B cell (primary cell): Measurements from ENCODE around the gene MPND. TPM values are rescaled to one million over a fixed set of nuclear protein-coding genes. Genes with fewer than 3 reads are reported as not detected.

Source experiments
- ATAC-seq: fragments of 200-7000 bp; cut with Tn5 transposase; one replicate; pipeline ENCODE4 v1.10.0; 2021; ENCODE audit warnings: low read depth, mild to moderate bottlenecking, moderate number of reproducible peaks, moderate library complexity
- CTCF ChIA-PET: fragments of 350-600 bp; sonication (Branson Sonifier 250); formaldehyde crosslinking; loops from one replicate; lab custom pipeline; 2021; ENCODE audit warnings: antibody characterized with exemption, inconsistent platforms; lab: Charles Lee
- POLR2A ChIA-PET: fragments of 350-600 bp; sonication (Branson Sonifier 250); formaldehyde crosslinking; loops from one replicate; lab custom pipeline; 2021; ENCODE audit warnings: antibody characterized with exemption; lab: Charles Lee
- DNase-seq: peaks from one replicate; pipeline ENCODE4 v3.0.0; 2013
- H2AFZ ChIP-seq: 2 replicates; pipeline ENCODE4 v1.6.1; 2012; ENCODE audit warnings: mild to moderate bottlenecking, low read depth, low read length; ENCODE audit not compliant: insufficient read depth, poor library complexity, severe bottlenecking
- H3K27ac ChIP-seq, 2 donors: 1 replicate in 1 of 2; 2 replicates in 1 of 2; pipeline ENCODE4 v1.5.1; 2012 to 2013; ENCODE audit warnings: low read length in 2 of 2, mild to moderate bottlenecking in 2 of 2, moderate library complexity in 1 of 2
- H3K27me3 ChIP-seq, 4 experiments: fragments of 200-600 bp in 1 of 4; sonication (generic) in 1 of 4; replicated peaks in 1 of 4; 1 replicate in 2 of 4; 2 replicates in 2 of 4; pipeline versions ENCODE4 v1.6.1 to v1.7.0; 2013 to 2016; ENCODE audit warnings: low read length in 3 of 4, mild to moderate bottlenecking in 2 of 4, mixed read lengths in 1 of 4, moderate library complexity in 1 of 4; ENCODE audit not compliant: insufficient read depth in 4 of 4, control insufficient read depth in 3 of 4; ENCODE audit errors: control extremely low read depth in 1 of 4
- H3K36me3 ChIP-seq, 2 experiments: replicated peaks in 1 of 2; 1 replicate in 1 of 2; 2 replicates in 1 of 2; pipeline versions ENCODE4 v1.6.1 to v1.7.1; 2013; ENCODE audit warnings: low read length in 1 of 2; ENCODE audit not compliant: insufficient read depth in 2 of 2, control insufficient read depth in 1 of 2; ENCODE audit errors: control extremely low read depth in 1 of 2, extremely low read depth in 1 of 2
- H3K4me1 ChIP-seq, 2 donors: fragments of 200-600 bp in 1 of 2; sonication (generic) in 1 of 2; 1 replicate in 1 of 2; 2 replicates in 1 of 2; pipeline versions ENCODE4 v1.5.1 to v1.6.1; 2013 to 2017; ENCODE audit warnings: low read length in 2 of 2; ENCODE audit not compliant: control insufficient read depth in 2 of 2, insufficient read depth in 2 of 2
- H3K4me2 ChIP-seq: replicated peaks from 2 replicates; pipeline ENCODE3; 2012; ENCODE audit warnings: mild to moderate bottlenecking, low read depth, low read length; ENCODE audit not compliant: poor library complexity, severe bottlenecking
- H3K4me3 ChIP-seq, 5 experiments: fragments of 200-600 bp in 1 of 5; sonication (generic) in 1 of 5; 1 replicate in 3 of 5; 2 replicates in 2 of 5; pipeline versions ENCODE4 v1.5.1 to v1.7.0; 2011 to 2016; ENCODE audit warnings: low read length in 4 of 5, mild to moderate bottlenecking in 4 of 5, low read depth in 2 of 5, control low read depth in 1 of 5, moderate library complexity in 1 of 5; ENCODE audit not compliant: insufficient read depth in 1 of 5; ENCODE audit errors: control extremely low read depth in 1 of 5, extremely low read depth in 1 of 5
- H3K79me2 ChIP-seq: fragments of 200-600 bp; sonication (generic); one replicate; pipeline ENCODE4 v1.6.0; 2016; ENCODE audit warnings: low read length; ENCODE audit not compliant: control insufficient read depth, insufficient read depth
- H3K9ac ChIP-seq: fragments of 200-600 bp; sonication (generic); 2 replicates; pipeline ENCODE4 v1.6.1; 2017; ENCODE audit warnings: mild to moderate bottlenecking, low read length, moderate library complexity
- H3K9me3 ChIP-seq, 3 donors: one replicate each; pipeline versions ENCODE4 v1.6.1 to v1.7.1; 2013; ENCODE audit warnings: low read length in 2 of 3; ENCODE audit not compliant: control insufficient read depth in 2 of 3, insufficient read depth in 1 of 3; ENCODE audit errors: control extremely low read depth in 1 of 3
- H4K20me1 ChIP-seq: 2 replicates; pipeline ENCODE4 v1.6.0; 2012; ENCODE audit warnings: mild to moderate bottlenecking, low read length; ENCODE audit not compliant: insufficient read depth, control insufficient read depth, poor library complexity, severe bottlenecking
- H3K27ac Mint-ChIP-seq: one replicate; pipeline ENCODE4 v1.8.0; 2021; ENCODE audit warnings: mixed read lengths
- H3K27me3 Mint-ChIP-seq: one replicate; pipeline ENCODE4 v1.8.0; 2021; ENCODE audit warnings: mixed read lengths
- H3K4me1 Mint-ChIP-seq: one replicate; pipeline ENCODE4 v1.8.0; 2021; ENCODE audit warnings: mixed read lengths
- H3K4me3 Mint-ChIP-seq: one replicate; pipeline ENCODE4 v1.8.0; 2021; ENCODE audit warnings: mixed read lengths
- H3K9me3 Mint-ChIP-seq: one replicate; pipeline ENCODE4 v1.8.0; 2022; ENCODE audit warnings: mixed read lengths; ENCODE audit not compliant: insufficient read depth
- EZH2 ChIP-seq: IDR thresholded peaks from 2 replicates; pipeline ENCODE4 v1.6.1; 2012; ENCODE audit warnings: borderline replicate concordance, low read depth, mild to moderate bottlenecking, moderate library complexity, low read length; ENCODE audit not compliant: insufficient read depth, poor library complexity, severe bottlenecking
- WGBS: methylation state at CpG from one replicate; pipeline ENCODE4 v1.1.5; 2013; ENCODE audit warnings: missing lambda C conversion rate; ENCODE audit not compliant: insufficient coverage; 5-methylcytosine and 5-hydroxymethylcytosine counted together
- intact Hi-C: fragments of 100-400 bp; cut with micrococcal nuclease; formaldehyde crosslinking; loops from one replicate; pipeline ENCODE4 v1.10.0; 2022
- polyA plus RNA-seq: library from polyadenylated mRNA; depleted of rRNA; stranded (reverse); fragments of >200 nt; gene quantifications from 2 replicates; pipeline ENCODE4 v1.2.3, GENCODE V29; 2012
- total RNA-seq, 2 donors: library from RNA; stranded (reverse); fragments of 120-200 nt in 1 of 2; gene quantifications; 1 replicate in 1 of 2; 2 replicates in 1 of 2; pipeline versions ENCODE4 v1.2.3 to v1.2.4, GENCODE V29; 2013 to 2022
- TF ChIP-seq, protein P1 (sequence below): fragments of 200-600 bp; IDR thresholded peaks from one replicate; pipeline ENCODE4 v1.8.0; 2022; ENCODE audit warnings: antibody characterized with exemption, mild to moderate bottlenecking

Gene MPND
- total and polyA plus RNA-seq, 2 donors (not counting 1 experiment from before 2014, with no cell fraction given) = 14.5 to 25.6 TPM

DNA sequence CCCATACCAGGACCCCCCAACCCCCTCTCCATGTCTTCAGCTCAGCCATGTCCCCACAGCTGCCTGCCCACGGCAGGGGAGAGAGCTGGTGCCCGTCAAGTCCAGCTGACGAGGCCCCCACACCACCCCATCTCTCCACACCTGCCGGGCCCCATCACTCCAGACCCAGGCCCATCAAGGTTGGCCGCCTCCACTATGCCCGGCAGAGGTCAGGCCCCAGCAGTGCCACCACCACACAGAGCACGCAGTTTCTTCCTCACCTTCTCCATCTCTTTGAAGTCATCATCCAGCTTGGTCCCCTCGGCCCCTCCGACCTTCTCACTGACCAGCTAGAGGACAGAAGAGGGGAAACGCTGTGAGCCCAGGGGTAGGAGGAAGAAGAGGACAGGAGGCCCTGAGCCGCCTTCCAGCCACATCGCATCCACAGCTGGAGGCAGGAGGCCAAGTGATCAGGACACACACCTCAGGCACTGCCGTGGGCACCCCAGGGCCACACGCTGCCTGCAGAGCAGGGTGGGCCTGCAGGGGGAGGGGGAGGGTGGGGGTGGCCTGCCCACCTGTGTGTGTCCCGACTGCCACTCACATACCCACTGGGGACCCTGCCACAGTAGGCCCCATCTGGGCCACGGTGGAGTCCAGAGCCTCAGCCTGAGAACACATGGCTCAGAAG lies 23.4 kb downstream of the MPND start:
- Mint-ChIP-seq H3K4me3 (no peak overlapping the region), H3K4me1 (peaks cover 41% of the 10 kb centered on the region), H3K27me3 (no peaks in the 10 kb centered on the region), H3K27ac (peak overlapping the region; percentile 78), H3K9me3 (no peaks in the 10 kb centered on the region)
- Histone ChIP-seq H3K4me2 (no peak overlapping the region), H3K4me1 (peaks cover 38 to 45% of the 10 kb centered on the region in 2 donors), H3K27me3 (no peaks in the 10 kb centered on the region), H2AFZ (no peak overlapping the region), H3K4me3 (no peak overlapping the region), H3K27ac (peak overlapping the region; percentile 84 to 95), H3K9ac (no peak overlapping the region), H3K36me3 (peaks cover 0 to 43% of the 10 kb centered on the region in 2 experiments), H3K9me3 (no peaks in the 10 kb centered on the region), H3K79me2 (peaks cover 12% of the 10 kb centered on the region), H4K20me1 (peaks cover 18% of the 10 kb centered on the region)
- 93% methylated on average over 9 of the region's 16 CpGs for WGBS
- ChIA-PET CTCF (interaction anchor here (0.9 to 2.1 kb wide), 5 partner anchors 9 to 33 kb away, joined by 3 to 14 read pairs (median 4); partner anchors contain the start of gene SH3GL1), POLR2A (interaction anchor here (0.7 to 1.3 kb wide), 4 partner anchors 9 to 104 kb away, joined by 3 to 10 read pairs (median 4); partner anchors contain the start of gene MPND)
- intact Hi-C loops = no loop called here
- TF ChIP-seq EZH2 = no peak
- TF ChIP-seq, protein P1, sequence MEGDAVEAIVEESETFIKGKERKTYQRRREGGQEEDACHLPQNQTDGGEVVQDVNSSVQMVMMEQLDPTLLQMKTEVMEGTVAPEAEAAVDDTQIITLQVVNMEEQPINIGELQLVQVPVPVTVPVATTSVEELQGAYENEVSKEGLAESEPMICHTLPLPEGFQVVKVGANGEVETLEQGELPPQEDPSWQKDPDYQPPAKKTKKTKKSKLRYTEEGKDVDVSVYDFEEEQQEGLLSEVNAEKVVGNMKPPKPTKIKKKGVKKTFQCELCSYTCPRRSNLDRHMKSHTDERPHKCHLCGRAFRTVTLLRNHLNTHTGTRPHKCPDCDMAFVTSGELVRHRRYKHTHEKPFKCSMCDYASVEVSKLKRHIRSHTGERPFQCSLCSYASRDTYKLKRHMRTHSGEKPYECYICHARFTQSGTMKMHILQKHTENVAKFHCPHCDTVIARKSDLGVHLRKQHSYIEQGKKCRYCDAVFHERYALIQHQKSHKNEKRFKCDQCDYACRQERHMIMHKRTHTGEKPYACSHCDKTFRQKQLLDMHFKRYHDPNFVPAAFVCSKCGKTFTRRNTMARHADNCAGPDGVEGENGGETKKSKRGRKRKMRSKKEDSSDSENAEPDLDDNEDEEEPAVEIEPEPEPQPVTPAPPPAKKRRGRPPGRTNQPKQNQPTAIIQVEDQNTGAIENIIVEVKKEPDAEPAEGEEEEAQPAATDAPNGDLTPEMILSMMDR = no peak
- DNase-seq (peak; percentile 27), ATAC-seq (no peak)

DNA sequence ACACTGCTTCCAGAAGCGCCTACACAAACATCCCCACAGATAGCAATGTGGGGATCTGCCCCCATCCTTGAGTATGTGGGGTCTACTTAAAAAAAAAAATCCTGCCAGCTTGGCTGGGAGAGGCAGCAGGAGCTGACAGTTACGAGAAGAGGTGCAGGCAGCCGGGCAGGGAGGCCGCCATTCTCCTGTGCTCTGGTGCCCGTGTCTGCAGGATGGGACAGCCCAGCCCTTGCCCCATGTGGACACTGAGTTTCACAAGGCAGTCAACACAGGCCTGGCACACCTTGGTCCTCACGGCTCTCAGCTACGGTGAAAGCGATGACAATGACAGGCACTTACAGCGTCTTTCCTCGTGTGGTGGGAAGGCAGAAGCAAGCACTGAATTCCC lies 24.0 kb downstream of the MPND start:
- WGBS = 95% methylated on average over 9 of the region's 10 CpGs
- ATAC-seq (no peak), DNase-seq (no peak)
- Mint-ChIP-seq H3K4me3 (no peak overlapping the region), H3K9me3 (no peaks in the 10 kb centered on the region), H3K27ac (peak overlapping the region; percentile 96), H3K4me1 (peaks cover 45% of the 10 kb centered on the region), H3K27me3 (no peaks in the 10 kb centered on the region)
- peaks cover 0 to 38% of the 10 kb centered on the region in 2 experiments for H3K36me3 ChIP-seq
- no peak for TF ChIP-seq EZH2
- TF ChIP-seq, protein P1 = no peak
- peaks cover 43 to 51% of the 10 kb centered on the region in 2 donors for H3K4me1 ChIP-seq
- H3K9me3 ChIP-seq = no peaks in the 10 kb centered on the region
- no peak overlapping the region for H3K4me3 ChIP-seq
- no peak overlapping the region for H3K9ac ChIP-seq
- ChIA-PET CTCF (interaction anchor here (0.9 to 2.1 kb wide), 5 partner anchors 10 to 33 kb away, joined by 3 to 14 read pairs (median 4); partner anchors contain the start of gene SH3GL1), POLR2A (interaction anchor here (0.7 to 1.3 kb wide), 3 partner anchors 8 to 37 kb away, joined by 3 to 4 read pairs (median 3); partner anchors contain the start of gene MPND)
- H4K20me1 ChIP-seq = peaks cover 23% of the 10 kb centered on the region
- H3K27ac ChIP-seq = peak overlapping the region; percentile 84 to 95
- H3K79me2 ChIP-seq = peaks cover 17% of the 10 kb centered on the region
- no peak overlapping the region for H2AFZ ChIP-seq
- no peaks in the 10 kb centered on the region for H3K27me3 ChIP-seq
- no peak overlapping the region for H3K4me2 ChIP-seq
- intact Hi-C loops = no loop called here
